Right renal pelvis (tissue), 4 donors: ENCODE results near the gene XYLT1. TPM values are rescaled to one million over a fixed set of nuclear protein-coding genes. Genes with fewer than 3 reads are reported as not detected.

ENCODE experiments used
- DNase-seq, 4 donors: peaks; one replicate each; pipeline ENCODE4 v3.0.0-alpha.2; 2013; ENCODE audit warnings: low read depth in 4 of 4, low spot score in 3 of 4, missing footprints in 1 of 4
- polyA plus RNA-seq, 4 donors: library from polyadenylated mRNA; unstranded; fragments of 120-200 nt; gene quantifications; one replicate each; pipeline ENCODE4 v1.2.1, GENCODE V29; 2013; ENCODE audit not compliant: insufficient read length in 4 of 4

Gene XYLT1
- polyA plus RNA-seq, 4 donors = 8.1 to 8.5 (median 8.4) TPM

DNA sequence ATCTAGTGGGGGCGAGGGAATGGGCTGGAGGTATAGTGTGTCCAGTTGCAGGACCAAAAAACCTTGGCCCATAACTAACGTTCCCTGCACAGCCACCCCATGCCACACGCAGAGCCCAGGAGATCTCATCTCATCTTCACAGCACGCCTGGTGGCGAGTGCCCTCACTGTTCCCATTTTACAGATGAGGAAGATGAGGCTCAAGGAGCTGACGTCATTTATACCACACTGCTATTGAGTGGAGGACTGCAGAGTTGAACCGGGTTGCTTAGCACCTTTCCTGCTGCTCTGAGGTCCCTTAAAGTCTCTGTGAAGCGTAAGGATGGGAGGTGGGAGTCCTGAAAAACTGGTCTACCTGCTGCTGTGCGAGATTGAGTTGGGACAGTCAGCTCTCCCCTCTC lies 172.5 kb downstream of the XYLT1 start:
- no peak for DNase-seq

DNA sequence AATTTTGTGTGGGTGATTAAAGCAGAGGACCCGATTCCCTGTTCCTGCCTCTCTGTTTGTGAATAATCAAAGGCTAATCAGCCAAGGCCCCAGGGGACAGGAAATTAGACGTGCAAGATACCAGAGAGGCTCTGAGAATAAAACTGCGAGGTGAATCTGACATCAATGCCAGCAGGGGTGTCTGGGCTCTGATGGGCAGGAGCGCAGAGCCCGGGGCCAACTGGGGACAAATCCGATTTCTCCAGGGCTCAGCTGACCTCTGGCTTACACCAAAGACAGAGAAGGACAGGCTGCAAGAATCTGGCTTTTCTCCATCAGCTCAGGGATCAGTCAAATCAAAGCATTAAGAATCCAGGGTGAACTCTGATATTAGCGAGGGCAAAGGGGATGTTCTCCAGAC lies 174.3 kb downstream of the XYLT1 start:
- no peak for DNase-seq

DNA sequence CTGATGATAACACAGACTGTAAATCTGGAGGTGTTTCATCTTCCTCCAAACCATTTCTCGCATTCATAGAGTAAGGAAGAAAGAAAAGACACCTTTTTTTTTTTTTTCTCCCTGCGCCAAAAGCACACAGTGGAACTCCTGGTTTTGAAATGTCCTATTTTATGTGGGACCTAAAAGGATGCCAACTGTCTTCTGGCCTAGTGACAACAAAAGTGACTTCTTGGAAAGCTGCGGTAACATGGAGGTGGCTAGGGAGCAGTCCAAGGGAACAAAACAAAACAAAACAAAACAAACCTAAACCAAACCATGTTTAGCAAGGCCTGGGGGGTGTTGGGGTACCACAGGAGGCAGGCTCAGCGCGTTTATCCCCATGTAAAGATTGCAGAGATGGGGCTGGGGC lies 174.8 kb downstream of the XYLT1 start:
- DNase-seq = no peak

DNA sequence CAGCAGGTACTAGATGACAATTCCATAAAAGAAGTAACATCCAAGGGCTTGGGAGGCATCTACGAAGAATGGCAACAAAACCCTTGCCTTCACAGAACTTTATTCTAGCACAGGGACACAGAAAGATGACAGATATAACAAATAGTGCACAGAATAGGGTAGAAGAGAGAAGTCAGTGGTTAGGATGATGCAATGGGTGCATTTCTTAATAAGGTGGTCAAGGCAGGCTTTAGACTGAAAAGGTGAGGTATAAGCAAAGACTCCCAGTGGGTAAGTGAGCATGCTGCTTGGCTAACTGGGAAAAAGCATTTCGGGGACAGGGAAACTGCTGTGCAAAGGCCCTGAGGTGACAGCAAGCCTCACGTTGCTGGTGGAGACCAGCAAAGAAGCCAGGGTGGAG lies 175.9 kb downstream of the XYLT1 start:
- no peak for DNase-seq

DNA sequence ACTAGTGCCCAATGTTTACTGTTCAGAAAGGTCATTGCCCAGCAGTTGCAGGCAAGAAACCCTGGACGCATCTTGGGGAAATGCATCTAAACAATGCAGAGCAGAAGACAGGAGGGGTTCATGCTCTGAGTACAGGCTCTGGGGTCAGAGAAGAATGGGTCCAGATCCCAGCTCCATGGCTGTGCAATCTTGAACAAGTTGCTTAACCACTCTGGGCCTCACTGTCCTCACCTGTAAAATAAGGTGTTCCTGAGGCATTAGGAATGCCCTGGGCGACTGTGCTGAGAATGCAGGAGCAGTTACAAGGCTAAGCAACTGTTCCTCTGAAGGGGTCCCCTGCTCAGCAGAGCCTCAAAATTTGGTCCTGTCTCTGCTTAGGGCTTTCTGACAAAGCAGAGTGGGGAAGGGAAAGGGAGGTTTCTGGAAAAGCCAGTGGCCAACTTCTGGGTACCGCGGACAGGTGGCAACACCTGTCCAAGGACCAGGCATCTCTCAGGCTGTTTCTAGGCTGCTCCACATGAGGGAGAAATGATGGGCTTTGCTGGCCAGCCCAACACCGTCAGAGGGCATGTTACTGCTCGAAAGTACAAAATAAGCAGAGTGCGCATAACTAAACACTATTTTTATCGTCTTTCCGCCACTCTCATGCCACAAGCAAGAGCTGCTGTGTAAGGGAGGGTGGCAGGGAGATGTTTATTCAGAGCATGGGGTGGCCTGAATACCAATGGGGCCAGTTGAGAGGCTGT lies 176.8 kb downstream of the XYLT1 start:
- no peak for DNase-seq

DNA sequence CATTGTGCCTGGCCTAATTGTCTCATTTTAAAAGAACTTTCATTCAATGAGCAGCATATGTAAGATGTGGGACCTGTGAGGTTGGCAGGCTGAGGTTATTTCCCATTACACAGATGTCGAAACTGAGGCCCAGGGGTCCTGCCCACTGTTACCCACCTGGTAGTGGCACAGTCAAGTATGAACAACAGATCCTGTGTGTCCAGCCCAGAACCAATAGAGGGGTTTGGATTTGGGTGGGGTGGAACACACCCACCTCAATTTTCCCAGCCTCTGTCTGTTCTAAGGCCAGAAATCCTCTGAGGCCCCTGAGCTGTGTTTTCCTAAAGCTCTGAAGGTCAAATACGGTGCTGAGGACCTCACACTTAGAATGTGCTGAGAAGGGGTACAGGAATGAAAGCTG lies 179.5 kb downstream of the XYLT1 start:
- DNase-seq = no peak

DNA sequence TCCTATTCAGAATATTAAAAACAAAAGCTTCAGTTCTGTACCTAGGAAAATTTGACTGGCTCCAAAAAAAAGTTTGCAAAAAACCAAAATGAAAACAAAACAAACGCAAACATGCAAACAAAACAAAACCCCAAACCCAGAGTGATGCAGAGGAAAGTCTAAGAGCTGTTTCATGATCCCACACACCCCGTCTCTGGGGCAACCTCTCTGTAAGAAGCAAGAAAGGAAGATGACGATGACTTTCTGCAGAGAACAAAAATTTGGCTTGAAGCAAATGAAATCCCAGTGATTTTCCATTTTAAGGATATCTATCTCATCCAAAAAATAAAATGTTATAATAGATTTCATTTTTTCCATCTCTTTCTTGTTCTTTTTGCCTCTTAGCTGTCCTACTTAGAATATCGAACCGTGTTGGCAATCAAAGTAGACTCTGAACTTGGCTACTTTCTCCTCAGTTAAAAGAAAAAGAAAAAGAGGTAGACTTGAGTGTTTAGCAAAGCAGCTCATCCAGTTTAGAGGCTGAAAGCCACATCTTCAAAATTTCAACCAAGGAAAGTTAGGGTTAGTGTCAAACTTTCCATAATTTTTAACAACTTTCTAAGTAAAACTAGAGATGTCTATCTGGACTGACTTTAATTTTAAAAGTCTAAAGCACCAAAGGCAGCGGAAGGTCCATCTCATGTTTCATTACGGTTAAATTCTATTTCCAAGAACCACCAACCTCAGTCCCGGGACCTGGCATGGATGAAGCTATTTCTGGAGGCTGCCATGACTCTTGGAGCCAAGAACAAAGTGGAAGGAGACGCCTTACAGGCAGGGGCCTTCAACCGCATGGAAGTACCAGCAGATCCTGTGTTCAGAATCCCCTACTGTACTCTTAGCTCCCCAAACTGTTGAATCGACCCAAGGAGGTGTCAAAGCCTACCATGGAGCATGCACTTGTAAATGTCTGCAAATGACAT lies 180.8 kb downstream of the XYLT1 start:
- no peak for DNase-seq

DNA sequence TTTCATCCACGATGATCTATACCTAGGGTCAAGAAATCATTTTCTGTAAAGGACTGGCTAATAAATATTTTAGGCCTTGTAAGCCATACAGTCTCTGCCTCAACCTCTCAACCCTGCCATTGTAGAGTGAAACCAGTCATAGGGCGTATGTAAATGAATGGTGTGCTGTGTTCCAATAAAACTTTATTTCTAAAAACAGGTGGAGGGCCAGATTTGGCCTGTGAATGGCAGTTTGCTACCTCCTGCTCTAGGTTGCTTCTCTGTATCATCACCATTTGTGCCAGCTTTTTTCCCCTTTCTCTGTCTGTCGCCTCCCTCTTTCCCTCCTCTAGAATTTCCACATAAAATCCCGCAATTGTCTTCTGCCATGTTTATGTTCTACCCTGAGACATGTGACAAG lies 181.7 kb downstream of the XYLT1 start:
- DNase-seq = no peak

DNA sequence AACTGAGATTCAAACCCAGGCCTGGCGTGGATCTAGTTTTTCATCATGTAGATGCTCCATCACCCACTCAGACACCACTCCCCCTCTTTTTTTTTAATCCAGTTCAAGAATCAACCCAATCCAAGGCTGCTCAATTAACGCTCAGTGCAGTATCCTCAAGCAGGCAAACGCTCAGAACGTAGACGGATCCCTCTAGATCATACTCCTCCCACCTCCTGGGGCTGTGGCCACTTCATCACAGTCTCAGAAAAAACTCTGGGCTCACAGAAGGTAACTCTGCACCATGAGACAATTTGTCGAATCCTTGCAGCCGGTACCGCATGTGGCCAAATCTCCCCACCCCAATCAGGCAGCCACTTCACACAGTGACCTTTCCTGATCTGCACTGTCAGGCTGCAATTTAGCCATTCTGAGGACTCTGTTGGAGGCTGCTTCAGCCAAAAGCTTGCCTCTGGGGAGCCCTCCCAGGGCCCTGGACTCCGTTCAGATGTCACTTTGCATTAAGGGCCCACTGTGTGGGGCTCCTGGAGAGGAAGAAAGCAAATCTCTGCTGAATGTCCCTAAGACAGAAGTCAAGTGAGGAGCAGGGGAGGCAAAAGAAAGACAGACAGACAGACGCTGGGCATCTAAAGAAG lies 183.5 kb downstream of the XYLT1 start:
- DNase-seq = no peak

DNA sequence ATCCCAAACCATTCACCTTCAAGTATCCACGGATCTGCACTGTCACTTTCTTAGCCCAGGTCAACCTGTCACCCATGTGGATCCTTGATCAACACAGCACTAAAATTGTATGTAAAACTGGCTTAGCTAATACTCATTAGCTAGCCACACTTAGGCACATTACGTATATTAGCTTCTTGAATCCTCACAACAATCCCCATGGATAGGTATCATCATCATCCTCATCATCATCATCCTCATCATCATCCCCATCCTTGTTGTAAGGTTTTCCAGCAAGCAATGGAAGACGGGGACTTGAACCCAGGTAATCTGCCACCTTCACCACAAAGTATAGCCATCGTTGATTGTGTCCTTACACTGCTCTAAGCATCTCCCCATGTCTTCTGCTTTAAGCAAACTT lies 184.3 kb downstream of the XYLT1 start:
- no peak for DNase-seq

DNA sequence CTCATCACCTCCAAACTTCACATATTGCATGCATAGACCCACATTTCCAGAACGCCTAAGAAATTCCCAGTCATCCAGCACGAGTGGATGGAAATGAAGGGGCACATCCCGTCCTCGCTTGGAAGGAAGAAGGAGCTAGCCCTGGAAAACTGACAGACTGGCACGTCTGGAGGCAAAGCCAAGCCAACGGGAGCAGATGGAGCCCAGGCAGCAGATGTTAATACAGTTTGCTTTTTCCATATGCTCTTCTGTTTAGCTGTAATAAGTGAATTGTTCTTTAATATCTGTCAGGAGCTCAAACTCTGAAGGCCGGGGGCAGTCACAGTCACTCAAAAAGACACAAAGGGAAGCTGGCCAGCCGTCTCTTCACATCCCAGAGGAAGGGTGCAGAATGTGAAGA lies 187.7 kb downstream of the XYLT1 start:
- no peak for DNase-seq

DNA sequence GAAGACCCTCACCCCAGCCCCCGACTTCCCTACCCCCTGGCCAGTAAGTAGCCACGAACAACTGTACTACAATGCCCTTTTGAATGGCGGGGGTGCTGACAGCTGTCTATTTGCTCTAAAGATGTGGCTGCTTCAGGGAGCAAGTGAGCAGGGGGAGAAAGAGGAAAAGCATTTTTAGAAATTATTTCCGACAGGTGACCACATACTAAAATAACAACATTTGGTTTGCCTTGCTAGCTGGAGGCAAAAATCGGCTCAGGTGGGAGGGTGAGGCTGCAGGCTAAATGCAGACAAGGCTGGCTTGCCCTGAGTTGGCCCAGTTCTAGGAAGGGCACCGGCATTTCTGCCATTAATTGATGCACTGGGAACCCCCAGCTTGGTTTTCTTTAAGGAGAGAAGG lies 188.5 kb downstream of the XYLT1 start:
- DNase-seq = no peak

DNA sequence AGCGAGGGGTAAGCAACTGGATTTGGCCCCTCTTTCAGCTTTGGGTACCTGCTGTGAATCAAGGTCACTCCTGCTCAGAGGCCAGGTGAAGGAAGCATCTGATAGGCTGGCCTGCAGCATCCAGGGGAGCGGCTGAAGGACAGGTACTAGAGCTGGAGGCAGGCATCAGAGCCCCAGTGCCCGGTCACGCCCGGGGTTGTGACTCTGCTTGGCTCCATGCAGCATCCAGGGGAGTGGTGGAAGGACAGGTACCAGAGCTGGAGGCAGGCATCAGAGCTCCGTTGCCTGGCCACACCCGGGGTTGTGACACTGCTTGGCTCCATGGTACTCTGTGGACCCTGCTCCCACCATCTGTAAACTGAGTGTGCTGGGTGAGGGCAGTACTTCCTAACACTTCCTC lies 189.7 kb downstream of the XYLT1 start:
- no peak for DNase-seq

DNA sequence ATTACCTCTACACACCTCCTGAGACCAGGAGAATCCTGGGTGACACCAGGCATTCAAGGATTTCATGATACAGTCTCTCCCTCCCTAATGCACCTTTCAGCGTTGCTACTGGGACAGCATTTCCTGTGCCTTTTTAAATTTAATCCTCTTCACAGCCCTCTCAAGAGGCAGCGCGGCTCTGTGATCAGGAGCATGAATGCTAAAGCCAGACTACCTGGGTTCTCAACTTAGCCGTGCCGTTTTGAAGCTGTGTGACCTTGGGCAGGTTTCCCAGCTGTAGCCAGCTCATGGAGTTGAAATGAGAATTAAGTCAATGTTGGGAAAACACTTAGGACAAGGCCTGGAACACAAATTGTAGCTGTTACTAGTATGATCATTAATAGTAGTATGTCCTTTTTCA lies 191.8 kb downstream of the XYLT1 start:
- no peak for DNase-seq

DNA sequence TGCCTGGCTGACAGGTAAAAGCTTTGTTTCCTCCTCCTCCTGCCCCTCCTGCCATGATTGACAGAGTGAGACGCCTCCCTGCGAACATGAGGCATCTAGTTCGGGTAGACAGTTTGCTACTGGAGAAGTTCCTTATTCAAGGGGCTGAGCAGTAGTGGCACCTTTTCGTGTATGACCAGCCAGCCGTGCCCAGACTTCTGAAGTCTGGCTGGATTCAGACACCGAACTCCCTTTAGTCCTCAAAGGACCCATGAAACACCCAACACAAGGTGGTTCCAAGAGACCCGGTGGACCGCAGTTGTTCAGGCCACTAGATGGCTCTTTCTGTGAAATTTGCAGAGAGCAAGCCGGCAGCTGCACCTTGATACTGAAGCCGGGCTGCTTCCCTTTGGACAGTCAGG lies 192.8 kb downstream of the XYLT1 start:
- no peak for DNase-seq

DNA sequence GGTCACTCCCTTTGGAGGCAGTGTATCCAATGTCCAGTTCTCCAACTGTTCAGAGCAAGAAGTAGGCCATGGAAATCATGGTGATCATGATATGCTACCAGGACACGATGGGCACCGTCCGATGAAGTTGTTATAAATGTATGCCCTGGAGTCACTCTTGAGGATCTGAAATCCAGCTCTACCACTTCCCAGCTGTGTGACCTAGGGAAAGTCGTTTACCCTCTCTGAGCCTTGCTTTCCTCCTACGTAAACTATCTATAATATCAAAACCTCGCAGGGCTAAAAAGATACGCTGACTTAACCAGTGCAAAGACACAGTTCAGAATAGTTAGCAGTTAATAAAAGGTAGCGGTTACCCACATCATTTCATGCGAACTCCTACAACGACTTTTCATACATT lies 194.2 kb downstream of the XYLT1 start:
- DNase-seq = no peak

DNA sequence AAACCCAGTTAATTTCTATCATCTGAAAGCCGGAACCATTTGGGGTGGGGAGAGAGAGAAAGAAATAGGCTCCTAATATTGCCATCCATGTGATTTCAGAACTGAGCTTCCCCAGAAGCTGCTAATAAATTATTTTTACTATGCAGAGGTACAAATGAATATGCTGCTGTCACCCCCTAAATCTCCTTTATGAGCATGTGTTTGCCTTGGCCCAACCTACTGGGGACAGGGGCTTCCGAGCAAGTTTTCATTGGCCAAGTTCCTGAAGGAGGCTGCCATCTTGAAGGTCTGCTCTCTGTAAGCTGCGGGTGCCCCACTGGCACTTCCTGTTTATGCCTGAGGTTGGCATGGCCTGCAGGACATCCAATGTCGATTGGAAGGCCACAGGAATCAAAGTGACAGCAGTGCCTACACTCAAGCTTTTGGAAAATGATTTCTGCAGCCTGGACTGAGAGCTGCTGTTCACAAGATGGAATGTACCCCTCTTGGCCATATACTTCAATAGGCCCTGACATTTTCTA lies 194.7 kb downstream of the XYLT1 start:
- DNase-seq = peak; percentile 25 to 48 (median 42)

DNA sequence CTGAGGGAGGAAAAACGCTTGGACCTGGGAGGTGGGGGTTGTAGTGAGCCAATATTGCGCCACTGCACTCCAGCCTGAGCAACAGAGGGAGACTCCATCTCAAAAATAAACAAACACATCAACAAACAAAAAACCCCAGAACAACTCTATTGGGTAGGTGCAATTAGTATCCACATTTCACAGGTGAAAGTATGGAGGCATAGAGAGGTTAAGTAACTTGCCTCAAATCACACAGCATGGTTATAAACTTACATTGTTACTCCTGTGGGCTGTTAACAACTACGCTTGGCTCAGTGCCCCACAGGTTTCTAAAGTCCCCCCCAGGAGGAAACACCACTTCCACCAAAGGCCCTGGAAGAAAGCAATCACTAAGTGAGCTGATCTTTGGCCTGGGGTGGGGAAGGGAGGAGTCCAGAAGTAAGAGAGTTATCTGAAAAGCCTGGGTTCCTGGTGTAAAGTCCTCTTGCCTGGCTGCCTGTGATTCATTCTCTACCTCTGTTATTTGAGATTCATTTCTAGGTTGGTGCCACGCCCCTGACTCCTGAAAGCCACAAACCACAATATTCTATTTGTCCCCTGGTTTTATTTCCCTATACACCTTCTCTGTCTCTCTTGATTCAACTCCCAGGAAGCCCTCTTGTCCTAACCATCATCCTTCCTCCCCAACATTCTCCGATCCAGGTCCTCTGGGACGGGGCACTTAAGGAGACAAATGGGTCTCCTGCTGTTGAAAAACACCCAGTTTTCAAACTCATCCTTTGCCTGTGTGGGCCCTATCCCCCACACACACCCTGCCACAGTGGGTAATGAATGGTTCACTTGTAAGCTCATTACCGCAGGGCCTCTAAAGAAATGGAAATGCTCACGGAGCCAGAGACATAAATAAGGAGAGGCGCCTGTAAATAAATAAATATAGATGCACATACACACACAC lies 195.4 kb downstream of the XYLT1 start:
- peak in 1 of 4 donors; percentile 10 for DNase-seq

DNA sequence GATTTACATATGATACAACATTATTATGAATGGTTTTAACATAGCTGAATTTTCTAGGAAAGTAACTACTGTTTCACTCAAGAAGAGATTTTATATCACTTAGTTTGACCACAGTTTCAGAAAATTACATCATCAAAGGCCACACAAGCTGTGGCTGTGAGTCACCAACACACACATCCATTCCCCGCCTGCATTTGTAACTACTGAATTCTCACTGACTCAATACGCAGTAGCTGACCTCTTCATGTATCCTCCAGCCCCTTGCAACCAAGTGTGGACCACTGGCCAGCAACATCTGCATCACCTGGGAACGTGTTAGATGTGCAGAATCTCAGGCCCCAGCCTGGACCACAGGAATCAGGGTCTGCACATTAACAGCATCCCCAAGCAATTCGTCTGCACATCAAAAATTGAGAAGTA lies 197.6 kb downstream of the XYLT1 start:
- no peak for DNase-seq

DNA sequence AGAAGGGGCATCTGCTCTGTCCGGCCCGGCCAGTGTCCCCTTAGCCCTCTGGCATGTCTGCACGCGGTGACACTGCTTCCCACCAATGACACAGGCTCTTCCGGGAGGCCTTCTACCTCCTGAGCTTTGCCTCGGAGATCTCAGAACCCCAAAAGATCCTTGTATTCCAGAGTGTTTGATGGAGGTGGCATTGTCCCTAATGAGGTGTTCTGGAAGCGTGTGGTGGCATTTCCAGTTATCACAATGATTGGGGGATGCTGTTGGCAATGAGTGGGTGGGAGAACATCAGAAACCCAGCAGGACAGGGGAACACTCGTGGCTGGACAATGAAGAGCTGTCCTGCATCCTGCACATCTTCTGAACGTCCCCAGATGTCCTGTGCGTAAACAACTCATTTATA lies 198.0 kb downstream of the XYLT1 start:
- DNase-seq = no peak
